NCI-H1105 treated with DMSO at 0.1 percent for 48 hours (cell line): Measurements from ENCODE around the gene TDRD12.

Experiments used
- DNase-seq: peaks from one replicate; lab custom pipeline; 2025; lab: John Stamatoyannopoulos, UW

Gene TDRD12, protein sequence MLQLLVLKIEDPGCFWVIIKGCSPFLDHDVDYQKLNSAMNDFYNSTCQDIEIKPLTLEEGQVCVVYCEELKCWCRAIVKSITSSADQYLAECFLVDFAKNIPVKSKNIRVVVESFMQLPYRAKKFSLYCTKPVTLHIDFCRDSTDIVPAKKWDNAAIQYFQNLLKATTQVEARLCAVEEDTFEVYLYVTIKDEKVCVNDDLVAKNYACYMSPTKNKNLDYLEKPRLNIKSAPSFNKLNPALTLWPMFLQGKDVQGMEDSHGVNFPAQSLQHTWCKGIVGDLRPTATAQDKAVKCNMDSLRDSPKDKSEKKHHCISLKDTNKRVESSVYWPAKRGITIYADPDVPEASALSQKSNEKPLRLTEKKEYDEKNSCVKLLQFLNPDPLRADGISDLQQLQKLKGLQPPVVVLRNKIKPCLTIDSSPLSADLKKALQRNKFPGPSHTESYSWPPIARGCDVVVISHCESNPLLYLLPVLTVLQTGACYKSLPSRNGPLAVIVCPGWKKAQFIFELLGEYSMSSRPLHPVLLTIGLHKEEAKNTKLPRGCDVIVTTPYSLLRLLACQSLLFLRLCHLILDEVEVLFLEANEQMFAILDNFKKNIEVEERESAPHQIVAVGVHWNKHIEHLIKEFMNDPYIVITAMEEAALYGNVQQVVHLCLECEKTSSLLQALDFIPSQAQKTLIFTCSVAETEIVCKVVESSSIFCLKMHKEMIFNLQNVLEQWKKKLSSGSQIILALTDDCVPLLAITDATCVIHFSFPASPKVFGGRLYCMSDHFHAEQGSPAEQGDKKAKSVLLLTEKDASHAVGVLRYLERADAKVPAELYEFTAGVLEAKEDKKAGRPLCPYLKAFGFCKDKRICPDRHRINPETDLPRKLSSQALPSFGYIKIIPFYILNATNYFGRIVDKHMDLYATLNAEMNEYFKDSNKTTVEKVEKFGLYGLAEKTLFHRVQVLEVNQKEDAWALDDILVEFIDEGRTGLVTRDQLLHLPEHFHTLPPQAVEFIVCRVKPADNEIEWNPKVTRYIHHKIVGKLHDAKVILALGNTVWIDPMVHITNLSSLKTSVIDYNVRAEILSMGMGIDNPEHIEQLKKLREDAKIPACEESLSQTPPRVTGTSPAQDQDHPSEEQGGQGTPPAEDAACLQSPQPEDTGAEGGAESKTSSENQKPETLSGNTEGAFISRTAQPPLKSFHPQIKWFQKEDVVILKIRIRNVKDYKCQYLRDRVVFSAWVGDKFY (N-terminal part only)

GRCh38 chr19:32719611-32720059 is at the start of gene TDRD12:
TDRD12 (plus strand) TSS chr19:32719767; CDS start chr19:32720073, 306 bp downstream.
- no peak for DNase-seq

- DNase-seq = no peak
Observed at GRCh38 chr19:32671883-32672593, 47.5 kb upstream of the TDRD12 start.

GRCh38 chr19:32672841-32673240 is 46.7 kb upstream of the TDRD12 start:
- no peak for DNase-seq

DNA sequence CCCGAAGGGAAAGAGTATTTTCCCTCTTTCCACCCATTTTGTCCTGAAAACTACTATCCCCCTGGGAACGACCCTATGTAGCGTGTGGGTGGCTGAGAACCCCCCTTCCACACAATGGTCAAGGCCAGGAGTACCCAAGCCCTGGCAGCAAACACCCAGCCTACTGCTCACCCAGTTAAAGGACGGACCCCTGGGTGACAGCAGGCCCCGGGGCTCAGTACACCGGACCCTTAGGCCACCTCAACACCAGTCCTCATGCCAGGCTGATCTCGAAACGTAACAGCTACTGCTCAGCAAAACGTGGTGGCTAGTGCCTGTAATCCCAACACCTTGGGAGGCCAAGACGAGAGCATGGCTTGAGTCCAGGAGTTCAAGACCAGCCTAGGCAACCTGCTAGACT is 46.0 kb upstream of the TDRD12 start:
- no peak for DNase-seq

- no peak for DNase-seq
Observed at GRCh38 chr19:32674153-32674930, 45.2 kb upstream of the TDRD12 start.

- peak; percentile 98 for DNase-seq
Observed at GRCh38 chr19:32674931-32675719, 44.4 kb upstream of the TDRD12 start, which contains the start of gene ANKRD27. ANKRD27 (minus strand) TSS chr19:32675180; CDS start chr19:32659015, 16,165 bp downstream.

DNA sequence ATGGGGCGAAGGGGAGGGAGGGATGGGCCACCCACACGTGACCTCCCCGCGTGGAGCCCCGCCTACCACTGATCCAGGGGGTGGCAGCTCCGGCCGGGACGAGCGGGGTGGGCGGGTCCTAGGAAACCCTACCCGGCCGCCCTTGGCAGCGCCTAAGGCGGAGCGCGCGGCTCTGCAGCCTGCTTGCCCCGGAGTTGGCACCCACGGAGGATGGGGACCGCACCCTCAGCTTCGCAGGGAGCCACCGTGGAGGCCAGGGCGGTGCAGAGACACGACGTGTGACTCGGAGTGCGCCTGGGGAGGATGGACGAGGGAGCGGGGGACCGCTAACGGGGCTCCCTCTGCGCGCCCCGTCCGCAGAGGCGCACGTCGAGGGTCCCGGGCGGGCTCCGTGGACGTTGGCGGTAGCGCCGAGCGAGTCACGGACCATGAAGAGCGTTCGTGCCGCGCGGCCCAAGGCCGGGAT is 43.8 kb upstream of the TDRD12 start, which contains the start of gene RGS9BP:
Gene RGS9BP, plus strand, starts transcription at position 129 of the 466 bp plus-strand sequence. CDS start 416 bp downstream, outside the sequence.
- DNase-seq = peak; percentile 52

DNA sequence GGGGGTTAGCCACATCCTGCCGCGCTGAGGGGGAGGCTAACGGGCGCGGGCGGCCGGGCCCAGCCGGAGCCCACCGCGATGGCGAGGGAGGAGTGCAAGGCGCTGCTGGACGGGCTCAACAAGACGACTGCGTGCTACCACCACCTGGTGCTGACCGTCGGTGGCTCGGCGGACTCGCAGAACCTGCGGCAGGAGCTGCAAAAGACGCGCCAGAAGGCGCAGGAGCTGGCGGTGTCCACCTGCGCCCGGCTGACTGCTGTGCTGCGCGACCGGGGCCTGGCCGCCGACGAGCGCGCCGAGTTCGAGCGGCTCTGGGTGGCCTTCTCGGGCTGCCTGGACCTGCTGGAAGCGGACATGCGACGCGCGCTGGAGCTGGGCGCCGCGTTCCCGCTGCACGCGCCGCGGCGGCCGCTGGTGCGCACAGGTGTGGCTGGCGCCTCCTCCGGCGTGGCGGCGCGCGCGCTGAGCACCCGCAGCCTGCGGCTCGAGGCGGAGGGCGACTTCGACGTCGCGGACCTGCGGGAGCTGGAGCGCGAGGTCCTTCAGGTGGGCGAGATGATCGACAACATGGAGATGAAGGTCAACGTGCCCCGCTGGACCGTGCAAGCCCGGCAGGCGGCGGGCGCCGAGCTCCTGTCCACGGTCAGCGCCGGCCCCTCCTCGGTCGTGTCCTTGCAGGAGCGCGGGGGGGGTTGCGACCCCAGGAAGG is 43.2 kb upstream of the TDRD12 start:
- peak; percentile 31 for DNase-seq

GRCh38 chr19:32676895-32677359 is 42.6 kb upstream of the TDRD12 start:
- DNase-seq = no peak

DNA sequence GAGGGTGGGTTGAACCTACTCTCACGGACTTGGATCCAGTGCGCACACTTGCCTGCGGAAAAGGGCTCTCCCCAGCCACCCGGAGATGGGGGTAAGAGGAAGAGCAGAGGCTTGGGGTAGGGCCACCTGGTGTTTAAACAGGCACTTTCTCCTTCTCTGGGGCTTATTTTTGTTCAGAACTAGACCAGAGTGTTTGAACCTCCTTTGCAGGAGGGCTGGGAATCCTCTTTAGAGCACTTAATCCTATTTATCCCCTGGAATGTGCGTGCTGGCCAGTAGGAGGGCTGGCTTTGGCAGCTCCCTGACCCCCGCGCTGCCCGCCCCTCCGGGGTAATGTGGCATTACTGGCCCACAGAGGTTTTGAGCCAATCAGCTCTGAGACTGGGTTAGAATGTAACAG is 41.9 kb upstream of the TDRD12 start:
- DNase-seq = no peak

DNA sequence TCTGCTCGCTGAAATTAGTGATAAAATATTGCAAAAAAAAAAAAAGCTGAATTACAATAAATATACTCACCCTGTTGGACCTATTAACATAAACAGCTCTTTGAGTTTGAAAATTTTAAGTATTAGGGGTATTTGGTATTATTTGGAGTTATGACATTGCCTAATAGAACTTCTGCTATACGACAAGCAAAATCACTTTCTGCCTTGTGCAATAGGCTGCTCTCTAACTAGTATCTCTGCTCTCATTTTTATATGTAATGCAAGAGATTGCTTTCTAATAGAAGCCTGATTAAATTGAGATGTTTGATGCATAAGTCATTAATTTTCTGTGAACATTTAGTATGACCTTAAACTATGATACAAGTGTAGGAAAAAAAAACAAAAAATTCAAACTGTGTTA is 38.6 kb upstream of the TDRD12 start:
- no peak for DNase-seq

GRCh38 chr19:32682317-32682716 is 37.2 kb upstream of the TDRD12 start:
- no peak for DNase-seq

DNA sequence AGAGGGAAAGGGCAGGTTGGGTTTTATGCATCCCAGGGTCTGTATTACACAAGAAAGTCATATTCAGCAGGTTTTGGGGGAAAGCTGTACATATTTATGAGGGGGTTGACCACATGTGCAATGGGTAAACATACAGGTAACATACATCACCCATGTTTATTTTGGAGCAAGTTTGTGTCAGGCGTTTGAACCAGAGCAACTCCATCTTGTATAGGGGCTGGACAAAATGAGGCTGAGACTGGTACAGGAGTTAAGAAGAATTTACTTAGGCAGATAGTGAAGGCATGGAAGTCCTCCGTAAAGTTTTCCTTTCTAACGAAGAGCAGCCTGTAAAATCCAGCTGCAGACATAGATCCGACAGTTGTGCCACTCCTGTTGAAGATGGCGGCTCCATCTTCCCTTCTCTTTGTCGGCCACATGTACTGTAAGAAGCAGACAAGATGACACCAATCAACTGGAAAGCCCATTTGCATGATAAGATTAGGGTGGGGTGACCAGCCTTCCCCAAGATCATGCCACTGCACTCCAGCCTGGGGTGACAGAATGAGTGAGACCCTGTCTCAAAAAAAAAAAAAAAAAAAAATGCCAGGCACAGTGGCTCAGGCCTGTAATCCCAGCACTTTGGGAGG is 32.6 kb upstream of the TDRD12 start:
- no peak for DNase-seq

DNA sequence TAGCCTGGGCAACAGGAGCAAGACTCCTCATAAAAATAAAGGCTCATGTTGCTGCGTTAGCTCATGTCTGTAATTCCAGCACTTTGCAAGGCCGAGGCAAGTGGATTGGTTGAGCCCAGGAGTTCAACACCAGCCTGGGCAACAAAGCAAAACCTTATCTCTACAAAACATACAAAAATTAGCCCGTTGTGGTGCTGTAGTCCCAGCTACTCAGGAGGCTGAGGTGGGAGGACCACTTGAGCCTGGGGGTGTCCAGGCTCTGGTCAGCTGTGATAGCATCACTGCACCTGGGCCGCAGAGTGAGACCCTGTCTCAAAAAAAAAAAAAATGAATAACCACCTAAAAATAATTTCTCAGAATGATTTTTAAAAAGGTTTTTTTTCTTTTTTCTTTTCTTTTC is 31.9 kb upstream of the TDRD12 start:
- DNase-seq = no peak

- DNase-seq = no peak
Observed at GRCh38 chr19:32688311-32688710, 31.3 kb upstream of the TDRD12 start.

- peak; percentile 84 for DNase-seq
Observed at GRCh38 chr19:32691291-32691951, 28.1 kb upstream of the TDRD12 start, which contains the start of gene NUDT19. NUDT19 (plus strand) TSS chr19:32691821; CDS start chr19:32691961, 140 bp downstream.

GRCh38 chr19:32691952-32692726 is 27.4 kb upstream of the TDRD12 start:
- peak; percentile 28 for DNase-seq
